NCI-H1105 (cell line): ENCODE data around the gene REC8.

Source experiments
- DNase-seq: peaks from one replicate; lab custom pipeline; 2025; lab: John Stamatoyannopoulos, UW

REC8 gene

DNA sequence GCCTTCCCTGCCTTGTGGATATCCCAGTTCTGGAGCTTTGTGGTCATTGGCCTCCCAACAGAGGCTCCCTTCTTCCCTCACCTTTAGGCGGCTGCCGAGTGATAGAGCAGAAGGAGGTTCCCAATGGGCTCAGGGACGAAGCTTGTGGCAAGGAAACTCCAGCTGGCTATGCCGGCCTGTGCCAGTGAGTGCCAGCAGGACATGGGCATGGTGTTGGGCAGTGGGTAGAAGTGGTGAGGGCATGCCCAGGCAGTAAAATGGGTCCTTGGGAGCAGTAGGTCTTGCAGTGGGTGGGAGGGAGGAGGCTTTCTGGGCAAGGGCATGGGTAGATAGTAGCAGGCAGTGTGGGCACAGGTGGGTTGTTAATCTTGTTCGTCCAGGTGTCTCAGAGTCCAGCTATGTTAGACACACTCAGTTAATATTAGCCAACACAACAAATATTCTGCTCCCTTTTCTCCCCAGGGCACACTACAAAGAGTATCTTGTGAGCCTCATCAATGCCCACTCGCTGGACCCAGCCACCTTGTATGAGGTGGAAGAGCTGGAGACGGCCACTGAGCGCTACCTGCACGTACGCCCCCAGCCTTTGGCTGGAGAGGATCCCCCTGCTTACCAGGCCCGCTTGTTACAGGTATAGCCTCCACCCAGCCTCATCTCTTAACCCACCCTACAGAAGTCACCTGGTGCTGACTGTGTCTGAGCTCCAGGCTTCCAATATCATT lies 11.9 kb upstream of the REC8 start:
- DNase-seq, result no peak

DNA sequence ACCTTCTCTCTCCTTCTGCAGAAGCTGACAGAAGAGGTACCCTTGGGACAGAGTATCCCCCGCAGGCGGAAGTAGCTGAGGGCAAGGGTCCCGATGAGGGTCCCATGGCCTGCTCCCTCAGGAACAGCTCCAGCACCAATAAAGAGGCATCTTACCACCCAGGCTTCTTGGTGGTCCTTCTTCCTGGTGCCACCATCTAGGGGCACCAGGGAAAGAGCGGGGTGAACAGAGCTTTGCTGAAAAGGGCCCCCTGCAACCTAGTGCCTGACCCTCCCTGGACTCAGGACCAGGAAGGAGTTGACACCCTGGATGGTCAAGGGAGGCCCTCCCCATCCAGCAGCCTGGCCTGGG lies 11.4 kb upstream of the REC8 start:
- DNase-seq, result no peak

GRCh38 chr14:24160850-24161804 lies 10.8 kb upstream of the REC8 start, which contains the start of gene IRF9:
Gene IRF9, plus strand, starts transcription at chr14:24161265. Its CDS starts 880 bp downstream, at chr14:24162145.
- peak; percentile 95 for DNase-seq

- DNase-seq, result no peak
These were observed 9.8 kb upstream of the REC8 start for GRCh38 chr14:24162093-24162492.

GRCh38 chr14:24164518-24164991 lies 7.3 kb upstream of the REC8 start:
- DNase-seq, result no peak

DNA sequence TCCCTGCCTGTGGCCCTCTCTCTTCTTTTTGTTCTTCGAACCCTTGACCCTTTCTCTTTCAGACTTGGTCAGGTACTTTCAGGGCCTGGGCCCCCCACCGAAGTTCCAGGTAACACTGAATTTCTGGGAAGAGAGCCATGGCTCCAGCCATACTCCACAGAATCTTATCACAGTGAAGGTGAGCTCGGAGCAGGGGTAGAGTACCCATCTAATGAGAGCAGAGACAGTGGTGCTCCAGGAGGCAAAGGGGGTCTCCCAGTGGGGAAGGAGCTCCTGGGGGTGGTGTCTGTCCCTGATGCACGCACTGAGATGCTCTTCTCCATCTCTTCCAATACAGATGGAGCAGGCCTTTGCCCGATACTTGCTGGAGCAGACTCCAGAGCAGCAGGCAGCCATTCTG lies 6.1 kb upstream of the REC8 start:
- no peak for DNase-seq

DNA sequence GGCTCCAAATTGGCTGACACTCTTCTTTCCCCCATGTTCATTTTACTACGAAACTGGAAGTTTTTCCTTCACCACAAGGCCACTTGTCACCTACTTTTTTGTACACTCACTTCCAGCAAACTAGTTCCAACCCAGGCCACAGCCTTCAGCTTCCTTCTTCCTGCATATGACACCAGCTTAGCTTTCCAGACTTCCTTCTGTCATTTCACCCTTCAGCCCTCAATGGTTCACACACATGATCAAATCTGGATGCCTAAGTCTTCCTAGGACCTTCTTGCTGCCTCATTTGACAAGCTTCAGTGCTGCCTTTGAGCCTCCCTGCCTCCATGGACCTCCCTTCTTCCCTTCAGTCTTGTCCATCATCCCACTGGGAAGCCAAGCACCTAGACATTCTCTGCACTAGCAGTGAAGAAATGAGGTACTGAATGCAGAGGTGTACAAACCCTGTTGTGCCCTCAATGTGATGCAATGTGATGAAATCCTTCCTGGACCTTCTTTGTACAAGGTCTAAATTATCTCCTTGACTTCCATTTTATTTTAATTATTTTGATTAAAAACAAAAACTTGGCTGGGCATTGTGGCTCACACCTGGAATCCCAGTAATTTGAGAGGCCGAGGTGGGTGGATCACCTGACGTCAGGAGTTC lies 4.3 kb upstream of the REC8 start:
- DNase-seq, result no peak

- peak; percentile 3 for DNase-seq
These were observed 481 bp downstream of the REC8 start for GRCh38 chr14:24172261-24172860.

DNA sequence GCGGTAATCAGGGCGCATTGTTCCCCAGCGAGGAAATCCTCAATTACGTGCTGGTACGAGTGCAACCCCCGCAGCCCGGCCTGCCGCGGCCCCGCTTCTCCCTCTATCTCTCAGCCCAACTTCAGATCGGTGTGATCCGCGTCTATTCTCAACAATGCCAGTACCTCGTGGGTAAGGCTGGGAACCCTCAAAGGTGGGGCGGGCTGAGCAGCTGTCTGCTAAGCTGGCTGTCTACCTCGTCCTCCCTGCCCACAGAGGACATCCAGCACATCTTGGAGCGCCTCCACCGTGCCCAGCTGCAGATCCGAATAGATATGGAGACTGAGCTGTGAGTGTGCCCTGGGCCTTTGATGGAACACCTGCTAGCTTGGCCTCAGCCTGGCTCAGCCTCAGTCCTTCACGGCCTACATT lies 996 bp downstream of the REC8 start:
- no peak for DNase-seq

DNA sequence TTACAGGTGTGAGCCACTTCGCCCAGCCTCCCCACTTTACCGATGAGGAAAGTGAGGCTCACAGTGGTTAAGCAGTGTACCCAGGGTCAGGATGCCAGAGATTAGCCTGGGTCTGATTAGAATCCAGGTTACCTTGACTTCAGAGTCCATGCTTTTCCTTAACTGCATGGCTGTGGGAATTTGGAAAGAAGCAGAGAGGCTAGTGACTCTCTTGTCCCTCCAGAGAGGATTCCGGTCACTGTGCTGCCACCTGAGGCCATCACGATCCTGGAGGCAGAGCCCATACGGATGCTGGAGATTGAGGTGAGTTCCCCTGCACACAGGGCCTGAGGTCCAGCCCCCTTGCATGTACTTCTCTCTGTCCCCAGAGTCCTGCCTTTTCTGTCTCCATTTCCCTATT lies 4.7 kb downstream of the REC8 start:
- DNase-seq, result no peak

GRCh38 chr14:24177041-24177825 lies 5.4 kb downstream of the REC8 start:
- DNase-seq, result no peak

- DNase-seq, result no peak
These were observed 6.0 kb downstream of the REC8 start for GRCh38 chr14:24177891-24178290.

GRCh38 chr14:24178399-24179178 lies 6.7 kb downstream of the REC8 start:
- DNase-seq, result no peak

GRCh38 chr14:24179294-24179960 lies 7.5 kb downstream of the REC8 start:
- no peak for DNase-seq

- no peak for DNase-seq
These were observed 8.3 kb downstream of the REC8 start for GRCh38 chr14:24179961-24180796.

- no peak for DNase-seq
These were observed 9.6 kb downstream of the REC8 start for GRCh38 chr14:24181371-24182077.

- no peak for DNase-seq
These were observed 10.4 kb downstream of the REC8 start for GRCh38 chr14:24182110-24182882.
